K562 (cell line): ENCODE measurements around the gene LY6G6D. TPM values are rescaled to one million over a fixed set of nuclear protein-coding genes. Genes with fewer than 3 reads are reported as not detected.

Experiments
- ATAC-seq: fragments of 200-7000 bp; cut with Tn5 transposase; 3 replicates; pipeline ENCODE4 v1.9.1; 2020; ENCODE audit warnings: moderate library complexity
- BruUV-seq: library from RNA; stranded (reverse); fragments of 400-500 nt; replicated peaks from 2 replicates; lab custom pipeline; 2021; lab: Mats Ljungman, UMichigan
- CTCF ChIA-PET: fragments of 300-600 bp; formaldehyde crosslinking; extraction: SDS; loops from one replicate; lab custom pipeline; 2021; ENCODE audit warnings: low intra/inter-chr PET ratio; lab: Yijun Ruan, JAX
- POLR2A ChIA-PET: fragments of 300-600, 350-650 bp; sonication (Branson Sonifier 250); formaldehyde crosslinking; extraction: SDS; loops from one replicate; lab custom pipeline; 2021; ENCODE audit warnings: antibody characterized with exemption, inconsistent platforms; lab: Yijun Ruan, JAX
- DNase-seq, 4 experiments: peaks; one replicate each; pipeline versions ENCODE4 v3.0.0 to v3.0.0-alpha.2; 2011 to 2018; ENCODE audit warnings: low spot score in 3 of 4, mixed read lengths in 3 of 4; ENCODE audit errors: extremely low read depth in 1 of 4
- FAIRE-seq: peaks from 2 replicates; lab custom pipeline; 2011; peaks lifted over from hg19 to GRCh38; lab: Jason Lieb, UNC
- H2AFZ ChIP-seq: 2 replicates; pipeline ENCODE4 v1.6.0; 2011; ENCODE audit warnings: low read depth, low read length, control low read depth, inconsistent platforms
- H3K27ac ChIP-seq: fragments of 200-600 bp; 3 replicates; pipeline ENCODE4 v1.8.0; 2011; ENCODE audit warnings: low read depth, mild to moderate bottlenecking, control low read depth, inconsistent platforms, low read length, moderate library complexity, mixed read lengths; ENCODE audit errors: extremely low read depth
- H3K27me3 ChIP-seq, 2 experiments: fragments of 300-600 bp in 1 of 2; 2 replicates in 1 of 2; 3 replicates in 1 of 2; pipeline versions ENCODE4 v1.6.0 to v1.8.0; 2011; ENCODE audit warnings: inconsistent platforms in 2 of 2, low read length in 2 of 2, mild to moderate bottlenecking in 1 of 2, mixed read lengths in 1 of 2, moderate library complexity in 1 of 2; ENCODE audit not compliant: control insufficient read depth in 2 of 2, insufficient read depth in 2 of 2
- H3K36me3 ChIP-seq: fragments of 300-600 bp; 3 replicates; pipeline ENCODE4 v1.8.0; 2011; ENCODE audit warnings: mild to moderate bottlenecking, low read length, inconsistent platforms; ENCODE audit not compliant: control insufficient read depth, insufficient read depth
- H3K4me1 ChIP-seq, 2 experiments: fragments of 200-600 bp in 1 of 2; replicated peaks in 1 of 2; 2 replicates in 1 of 2; 3 replicates in 1 of 2; pipeline versions ENCODE4 v1.5.1 to v1.8.0; 2011; ENCODE audit warnings: inconsistent platforms in 2 of 2, low read length in 2 of 2, mild to moderate bottlenecking in 1 of 2, mixed read lengths in 1 of 2, moderate library complexity in 1 of 2; ENCODE audit not compliant: control insufficient read depth in 2 of 2, insufficient read depth in 2 of 2
- H3K4me2 ChIP-seq: 2 replicates; pipeline ENCODE4 v1.6.1; 2011; ENCODE audit warnings: low read length, control low read depth, inconsistent platforms, mixed read lengths; ENCODE audit not compliant: insufficient read depth
- H3K4me3 ChIP-seq: fragments of 200-600 bp; sonication (generic), shearing (Covaris generic); 2 replicates; pipeline ENCODE4 v1.5.1; 2016; ENCODE audit warnings: control low read depth, inconsistent platforms
- H3K79me2 ChIP-seq: fragments of 200-600 bp; 3 replicates; pipeline ENCODE4 v1.8.0; 2011; ENCODE audit warnings: low read length, inconsistent platforms; ENCODE audit not compliant: control insufficient read depth, insufficient read depth
- H3K9ac ChIP-seq, 2 experiments: 2 replicates each; pipeline versions ENCODE4 v1.6.0 to v1.6.1; 2011; ENCODE audit warnings: low read depth in 2 of 2, low read length in 2 of 2, control low read depth in 1 of 2, inconsistent platforms in 1 of 2, mild to moderate bottlenecking in 1 of 2, mixed read lengths in 1 of 2; ENCODE audit not compliant: insufficient read depth in 1 of 2
- H3K9me1 ChIP-seq: one replicate; pipeline ENCODE4 v1.6.0; 2011; ENCODE audit warnings: inconsistent platforms, mild to moderate bottlenecking, low read length, moderate library complexity; ENCODE audit not compliant: control insufficient read depth, insufficient read depth
- H3K9me3 ChIP-seq: replicated peaks from 2 replicates; pipeline ENCODE4 v1.5.1; 2011; ENCODE audit warnings: low read depth, low read length, inconsistent platforms; ENCODE audit not compliant: control insufficient read depth, insufficient read depth
- H4K20me1 ChIP-seq: replicated peaks from 2 replicates; pipeline ENCODE4 v1.6.1; 2011; ENCODE audit warnings: low read length, inconsistent platforms, mixed read lengths; ENCODE audit not compliant: control insufficient read depth, insufficient read depth
- FOXA3 ChIP-seq, 2 experiments: fragments of 450-650 bp in 1 of 2; sonication (generic) in 1 of 2; formaldehyde crosslinking; IDR thresholded peaks in 1 of 2; conservative IDR thresholded peaks in 1 of 2; 2 replicates each; pipeline versions ENCODE4 v1.4.0 to v1.8.0; 2020 to 2022; ENCODE audit warnings: mild to moderate bottlenecking in 2 of 2, missing genetic modification reagents in 1 of 2
- NR2C1 ChIP-seq, 2 experiments: fragments of 450-650 bp; IDR thresholded peaks; 2 replicates each; pipeline ENCODE4 v1.6.1; 2017; ENCODE audit warnings: mild to moderate bottlenecking in 2 of 2, antibody characterized with exemption in 1 of 2, inconsistent platforms in 1 of 2, missing compliant biosample characterization in 1 of 2, missing genetic modification characterization in 1 of 2
- PRMT5 ChIP-seq: sonication (generic); formaldehyde crosslinking; IDR thresholded peaks from 2 replicates; pipeline ENCODE4 v1.5.0; 2020; ENCODE audit warnings: missing genetic modification reagents
- SAP30 ChIP-seq: fragments of 200-600 bp; sonication (generic); IDR thresholded peaks from 2 replicates; pipeline ENCODE4 v1.6.1; 2012; ENCODE audit warnings: borderline replicate concordance, low read depth, mild to moderate bottlenecking, moderate library complexity, low read length, control low read depth, inconsistent platforms; ENCODE audit not compliant: insufficient read depth, poor library complexity, severe bottlenecking
- SPI1 ChIP-seq: IDR thresholded peaks from 2 replicates; pipeline ENCODE4 v1.6.1; 2011; ENCODE audit warnings: low read depth, low read length, control low read depth, borderline replicate concordance
- USF1 ChIP-seq: sonication (generic); formaldehyde crosslinking; IDR thresholded peaks from 2 replicates; pipeline ENCODE4 v1.9.0; 2022; ENCODE audit warnings: mild to moderate bottlenecking, missing genetic modification reagents
- VEZF1 ChIP-seq: fragments of 200-800 bp; sonication (Bioruptor generic); IDR thresholded peaks from 2 replicates; pipeline ENCODE4 v1.6.1; 2017; ENCODE audit warnings: missing genetic modification characterization, missing compliant biosample characterization
- ZNF695 ChIP-seq: fragments of 450-650 bp; formaldehyde crosslinking; IDR thresholded peaks from 2 replicates; pipeline ENCODE4 v1.4.0; 2020; ENCODE audit warnings: mild to moderate bottlenecking, moderate library complexity
- WGBS: fragments of 100-300 bp; shearing (Covaris generic); methylation state at CpG from one replicate; pipeline ENCODE4 v1.1.6; 2016; ENCODE audit warnings: low coverage, mixed read lengths; ENCODE audit not compliant: insufficient coverage; ENCODE audit errors: missing lambda C conversion rate; 5-methylcytosine and 5-hydroxymethylcytosine counted together
- in situ Hi-C: fragments of 300-500 bp; cut with MboI; formaldehyde crosslinking; loops from 4 replicates; pipeline ENCODE4 v1.15.0; 2018; ENCODE audit warnings: inconsistent platforms, mixed read lengths
- intact Hi-C: fragments of 100-400 bp; cut with micrococcal nuclease; formaldehyde crosslinking; loops from 2 replicates; pipeline ENCODE4 v1.14.2; 2022
- polyA plus RNA-seq, 8 experiments: library from polyadenylated mRNA; depleted of rRNA in 4 of 8; stranded (reverse) in 5 of 8; unstranded in 3 of 8; fragments of >200 nt; fragmentation: Nextera tagmentation in 2 of 8; fragmentation: Illumina TruSeq in 1 of 8; extraction: Ambion mirVana in 2 of 8; extraction: Trizol in 1 of 8; gene quantifications; 2 replicates each; pipeline versions ENCODE4 v1.2.1 to v1.2.3, GENCODE V29; 2011 to 2014; ENCODE audit warnings: inconsistent platforms in 1 of 8, missing spikeins in 1 of 8
- total RNA-seq, 7 experiments: library from RNA; depleted of rRNA in 6 of 7; stranded (reverse); fragments of >200 nt in 6 of 7; fragmentation: Illumina TruSeq in 2 of 7; extraction: Trizol in 2 of 7; gene quantifications; 2 replicates each; pipeline versions ENCODE4 v1.2.1 to v1.2.3, GENCODE V29; 2011 to 2021; ENCODE audit warnings: low replicate concordance in 1 of 7
- TF ChIP-seq, protein P1 (sequence below): sonication (generic); formaldehyde crosslinking; IDR thresholded peaks from 2 replicates; pipeline ENCODE4 v1.8.0; 2022; ENCODE audit warnings: missing genetic modification reagents, mild to moderate bottlenecking, moderate library complexity, borderline replicate concordance

LY6G6D gene
- total and polyA plus RNA-seq, 9 of the 15 experiments (the other 6 are each of a cell fraction or from before 2014, with no cell fraction given): 0.30 to 0.38 TPM; not detected in 7

DNA sequence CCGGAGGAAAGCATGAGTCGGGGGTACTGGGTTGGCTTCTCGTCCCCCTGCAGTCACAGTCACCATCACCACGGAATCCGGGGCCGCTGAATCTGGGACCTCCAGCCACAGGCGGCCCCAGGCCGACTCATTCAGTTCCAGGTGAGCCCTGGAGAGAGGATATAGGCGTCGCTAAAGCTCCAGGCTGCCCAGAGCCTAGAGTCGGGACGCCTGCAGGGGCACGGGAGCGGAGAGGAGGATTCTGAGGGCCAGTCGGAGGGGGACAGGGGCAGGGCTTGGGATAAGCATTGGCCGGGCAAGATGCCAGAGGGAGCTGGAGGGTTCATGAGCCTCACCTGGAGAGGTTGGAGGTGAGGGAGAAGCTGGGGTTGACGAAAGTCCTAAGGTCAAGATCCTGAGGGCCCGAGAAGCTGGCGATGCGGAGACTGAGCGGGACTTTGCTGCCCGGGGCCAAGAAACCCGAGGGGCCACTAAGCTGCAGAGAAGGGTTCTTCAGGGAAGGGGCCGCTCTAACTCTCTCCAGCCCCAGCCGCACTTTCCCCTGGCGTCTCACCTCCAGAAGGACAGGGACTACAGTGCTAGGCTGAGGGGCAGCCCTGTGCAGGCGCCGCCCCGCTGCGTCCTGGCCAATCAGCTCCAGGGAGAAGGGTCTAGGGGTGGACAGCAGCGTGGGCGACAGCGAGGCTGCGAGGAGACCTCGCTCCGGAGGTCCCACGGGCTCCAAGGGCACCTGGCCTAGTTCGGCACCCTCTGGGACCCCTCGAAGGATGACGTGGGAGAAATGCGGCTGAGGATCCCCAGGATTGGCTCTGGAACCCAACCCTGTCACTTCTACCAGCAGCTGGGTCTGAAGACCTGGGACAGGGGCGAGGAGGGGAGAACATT lies 51.0 kb downstream of the LY6G6D start (continued):
- TF ChIP-seq SAP30: no peak
- TF ChIP-seq, protein P1, sequence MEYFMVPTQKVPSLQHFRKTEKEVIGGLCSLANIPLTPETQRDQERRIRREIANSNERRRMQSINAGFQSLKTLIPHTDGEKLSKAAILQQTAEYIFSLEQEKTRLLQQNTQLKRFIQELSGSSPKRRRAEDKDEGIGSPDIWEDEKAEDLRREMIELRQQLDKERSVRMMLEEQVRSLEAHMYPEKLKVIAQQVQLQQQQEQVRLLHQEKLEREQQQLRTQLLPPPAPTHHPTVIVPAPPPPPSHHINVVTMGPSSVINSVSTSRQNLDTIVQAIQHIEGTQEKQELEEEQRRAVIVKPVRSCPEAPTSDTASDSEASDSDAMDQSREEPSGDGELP: peak; percentile 34; the same call in 1 of the 2 replicates
- no peak for TF ChIP-seq PRMT5 (CRISPR knock-in tag)

DNA sequence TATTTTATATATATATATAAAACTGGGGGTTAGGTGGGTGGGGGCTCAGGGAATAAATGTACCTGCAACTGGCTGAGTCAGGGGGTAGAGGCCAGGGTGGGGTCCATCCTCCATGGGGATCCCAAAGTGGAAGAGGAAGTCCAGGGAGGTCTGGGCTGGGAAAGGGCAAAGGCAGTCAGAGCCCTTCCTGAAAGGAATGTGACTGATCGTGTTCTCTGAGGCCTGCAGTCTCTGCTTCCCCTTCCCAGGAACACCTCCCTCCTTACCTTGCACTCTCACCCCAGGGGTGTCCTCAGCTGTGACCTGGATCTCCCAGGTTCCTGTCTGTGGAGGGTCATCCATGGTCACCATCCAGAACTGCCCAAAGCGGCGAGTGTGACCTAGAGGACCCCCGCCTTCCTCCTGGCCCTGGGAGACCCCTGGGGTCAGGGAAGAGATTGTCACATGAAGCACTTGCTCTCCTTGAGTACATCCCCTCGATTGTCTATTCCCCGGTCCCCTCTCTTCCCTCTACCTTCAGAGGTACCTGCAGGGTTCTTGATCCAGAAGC lies 52.0 kb downstream of the LY6G6D start:
- POLR2A ChIA-PET: interaction anchor here (0.7 to 5.9 kb wide), 10 partner anchors 8 to 36 kb away, joined by 3 to 75 read pairs (median 5); partner anchors contain the start of genes CLIC1, MSH5 and VARS1

More for the DNA sequence above, 52.0 kb downstream of the LY6G6D start:
- intact Hi-C loops (no loop called here), in situ Hi-C loops (loop anchor here (5.0 kb wide), 1 partner anchor 80 kb away; no protein-coding TSS in a partner anchor)
- WGBS: 64% methylated on average over 6 of the region's 6 CpGs
- no peaks in the 10 kb centered on the region for H3K79me2 ChIP-seq
- peaks cover 20% of the 10 kb centered on the region; the same call in 2 of the 3 replicates for H3K36me3 ChIP-seq
- H3K4me3 ChIP-seq: no peak overlapping the region
- CTCF ChIA-PET: interaction anchor here (0.5 kb wide), 1 partner anchor 87 kb away, joined by 3 read pairs; no protein-coding TSS in a partner anchor
- TF ChIP-seq USF1 (peak; percentile 40; the same call in 1 of the 2 replicates), FOXA3 (CRISPR knock-in tag; conservative IDR thresholded peaks at IDR 0.05 in 1 of 2, IDR thresholded peaks at IDR 0.05 in 1 of 2) (0 out of 4 replicates have a peak, but pooled peaks of 1 of the 2 experiments have one; percentile 21), NR2C1 (IDR thresholded peaks at IDR 0.05) (no peak), NR2C1 (tag; IDR thresholded peaks at IDR 0.05) (no peak), SPI1 (peak; percentile 41; the same call in 1 of the 2 replicates), VEZF1 (no peak), ZNF695 (CRISPR knock-in tag) (0 out of 2 replicates have a peak, but pooled peaks have one; percentile 7)
- ATAC-seq (no peak), FAIRE-seq (no peak), DNase-seq (no peak)
- no peaks in the 10 kb centered on the region for H4K20me1 ChIP-seq
- H3K4me1 ChIP-seq: peaks cover 18 to 57% of the 10 kb centered on the region in 2 experiments; a peak in 4 of 5 replicates
- H3K27ac ChIP-seq: no peak overlapping the region
- H3K9ac ChIP-seq: peak overlapping the region in 1 of 2 experiments; percentile 79; a peak in 2 of 4 replicates
- H3K9me3 ChIP-seq: no peaks in the 10 kb centered on the region
- no peaks in the 10 kb centered on the region for H3K27me3 ChIP-seq
- BruUV-seq: no TSS peak
- peaks cover 4% of the 10 kb centered on the region for H3K9me1 ChIP-seq
- H3K4me2 ChIP-seq: no peak overlapping the region
- H2AFZ ChIP-seq: no peak overlapping the region
